SK-N-MC (cell line): Measurements from ENCODE around the gene ZFAND2A.

ENCODE experiments used
- EZH2 ChIP-seq: fragments of 200-600 bp; sonication (generic); IDR thresholded peaks from one replicate; pipeline ENCODE4 v1.6.1; 2017; ENCODE audit warnings: antibody characterized with exemption
- POLR2AphosphoS5 ChIP-seq: IDR thresholded peaks from 2 replicates; pipeline ENCODE4 v1.6.1; 2012; ENCODE audit warnings: mild to moderate bottlenecking, low read depth, low read length, borderline replicate concordance

DNA sequence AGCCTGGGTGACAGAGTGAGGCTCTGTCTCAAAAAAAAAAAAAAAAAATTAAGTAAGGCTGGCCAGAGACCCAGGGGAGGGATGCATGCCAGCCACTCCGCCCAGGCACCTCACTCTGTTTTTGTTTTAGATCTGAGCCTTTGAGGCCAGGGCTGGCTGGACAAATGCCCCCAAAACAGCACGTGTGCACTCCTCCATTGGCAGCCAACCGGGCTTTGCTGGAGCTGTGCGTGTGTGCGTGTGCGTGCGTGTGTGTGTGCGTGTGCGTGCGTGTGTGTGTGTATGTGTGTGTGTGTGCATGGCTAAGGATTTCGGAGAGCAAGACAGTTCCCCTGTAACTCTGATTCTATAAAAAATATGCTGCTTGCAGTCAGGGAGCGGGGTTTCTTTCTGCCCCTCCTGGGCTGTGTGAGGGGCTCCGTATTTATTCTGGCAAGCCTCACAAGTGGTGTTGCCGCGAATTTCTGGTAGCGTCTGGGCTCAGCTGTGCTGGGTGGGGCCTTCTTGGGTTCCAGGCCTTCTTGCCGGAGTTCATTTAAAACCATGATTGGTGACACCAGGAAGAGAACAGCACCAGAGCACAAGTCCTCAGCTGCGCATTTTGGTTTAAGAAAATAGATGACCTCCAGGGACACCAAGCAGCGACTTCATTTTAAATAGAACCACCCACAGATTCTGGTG lies 44.6 kb upstream of the ZFAND2A start:
- TF ChIP-seq EZH2 (no peak), POLR2AphosphoS5 (no peak)
